Peyer's patch (tissue), 4 donors: ENCODE results near the gene REPS1.

ENCODE experiments used
- POLR2A ChIP-seq, 2 donors: fragments of 450-650 bp; IDR thresholded peaks; one replicate each; pipeline ENCODE4 v1.5.1; 2017; ENCODE audit warnings: antibody characterized with exemption in 2 of 2, mild to moderate bottlenecking in 2 of 2, moderate library complexity in 2 of 2
- TF ChIP-seq, protein P1 (sequence below), 6 experiments: fragments of 450-650 bp in 4 of 6; fragments of 200-600 bp in 2 of 6; sonication (generic) in 1 of 6; IDR thresholded peaks; one replicate each; pipeline ENCODE4 v1.5.1; 2017 to 2019; ENCODE audit warnings: antibody characterized with exemption in 6 of 6, mild to moderate bottlenecking in 3 of 6, moderate library complexity in 1 of 6

DNA sequence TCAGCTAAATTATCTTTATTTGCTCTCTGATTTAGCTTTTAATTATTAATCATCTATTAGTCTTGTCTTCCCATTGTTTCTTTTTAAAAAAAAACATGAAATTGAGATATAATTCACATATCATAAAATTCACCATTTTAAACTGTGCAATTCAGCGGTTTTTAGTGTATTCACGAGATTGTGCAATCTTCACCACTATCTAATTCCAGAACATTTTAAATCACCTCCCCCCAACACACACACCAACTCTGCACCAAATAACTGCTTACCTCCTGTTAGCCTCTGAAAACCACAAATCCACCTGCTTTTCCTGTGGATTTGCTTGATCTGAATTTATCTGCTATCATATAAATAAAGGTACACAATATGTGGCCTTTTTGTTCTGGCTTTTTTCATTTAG, 31.7 kb upstream of the REPS1 start:
- TF ChIP-seq POLR2A (IDR thresholded peaks at IDR 0.05) = no peak
- TF ChIP-seq, protein P1, sequence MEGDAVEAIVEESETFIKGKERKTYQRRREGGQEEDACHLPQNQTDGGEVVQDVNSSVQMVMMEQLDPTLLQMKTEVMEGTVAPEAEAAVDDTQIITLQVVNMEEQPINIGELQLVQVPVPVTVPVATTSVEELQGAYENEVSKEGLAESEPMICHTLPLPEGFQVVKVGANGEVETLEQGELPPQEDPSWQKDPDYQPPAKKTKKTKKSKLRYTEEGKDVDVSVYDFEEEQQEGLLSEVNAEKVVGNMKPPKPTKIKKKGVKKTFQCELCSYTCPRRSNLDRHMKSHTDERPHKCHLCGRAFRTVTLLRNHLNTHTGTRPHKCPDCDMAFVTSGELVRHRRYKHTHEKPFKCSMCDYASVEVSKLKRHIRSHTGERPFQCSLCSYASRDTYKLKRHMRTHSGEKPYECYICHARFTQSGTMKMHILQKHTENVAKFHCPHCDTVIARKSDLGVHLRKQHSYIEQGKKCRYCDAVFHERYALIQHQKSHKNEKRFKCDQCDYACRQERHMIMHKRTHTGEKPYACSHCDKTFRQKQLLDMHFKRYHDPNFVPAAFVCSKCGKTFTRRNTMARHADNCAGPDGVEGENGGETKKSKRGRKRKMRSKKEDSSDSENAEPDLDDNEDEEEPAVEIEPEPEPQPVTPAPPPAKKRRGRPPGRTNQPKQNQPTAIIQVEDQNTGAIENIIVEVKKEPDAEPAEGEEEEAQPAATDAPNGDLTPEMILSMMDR (IDR thresholded peaks at IDR 0.05) = no peak
